AG09319 (cell line): ENCODE measurements around the gene CNN1.
"Not testable (repeated sequence)": the region's sequence is repeated elsewhere in the genome, so short reads cannot be mapped to it uniquely, and the experiment has no call there.

Source experiments
- DNase-seq: peaks from one replicate; pipeline ENCODE4 v3.0.0-alpha.2; 2010; ENCODE audit warnings: low read depth; ENCODE audit errors: extremely low read depth
- CTCF ChIP-seq: IDR thresholded peaks from 2 replicates; pipeline ENCODE4 v1.5.1; 2011; ENCODE audit warnings: low read depth, mild to moderate bottlenecking, inconsistent platforms, low read length, moderate library complexity

Gene CNN1

GRCh38 chr19:11570039-11570462 lies 31.4 kb downstream of the CNN1 start:
- no peak for DNase-seq
- no peak for TF ChIP-seq CTCF

- DNase-seq: not testable (repeated sequence)
Observed at GRCh38 chr19:11573354-11573753, 34.7 kb downstream of the CNN1 start.

- DNase-seq: not testable (repeated sequence)
Observed at GRCh38 chr19:11573763-11574162, 35.1 kb downstream of the CNN1 start.

GRCh38 chr19:11574689-11575088 lies 36.0 kb downstream of the CNN1 start:
- TF ChIP-seq CTCF: no peak
- DNase-seq: no peak

- no peak for TF ChIP-seq CTCF
- DNase-seq: no peak
Observed at GRCh38 chr19:11576227-11576626, 37.6 kb downstream of the CNN1 start.

GRCh38 chr19:11577451-11578257 lies 39.0 kb downstream of the CNN1 start, which contains the start of gene ACP5:
ACP5 (minus strand) TSS chr19:11577645; CDS start chr19:11577317, 328 bp downstream.
- TF ChIP-seq CTCF: no peak
- DNase-seq: no peak

- no peak for DNase-seq
- TF ChIP-seq CTCF: no peak
Observed at GRCh38 chr19:11578258-11579142, 39.8 kb downstream of the CNN1 start.

GRCh38 chr19:11580116-11580515 lies 41.5 kb downstream of the CNN1 start:
- no peak for TF ChIP-seq CTCF
- no peak for DNase-seq
